Ovary (tissue), 3 donors: ENCODE measurements around the gene MECR.
A peak's percentile ranks its signal among the peaks of the same experiment; 100 is the strongest.

ENCODE experiments used
- POLR2A ChIP-seq: fragments of 450-650 bp; IDR thresholded peaks from one replicate; pipeline ENCODE4 v1.6.1; 2017; ENCODE audit warnings: antibody characterized with exemption, mild to moderate bottlenecking, moderate library complexity
- TF ChIP-seq, protein P1 (sequence below), 3 donors: fragments of 450-650 bp in 2 of 3; fragments of 200-600 bp in 1 of 3; IDR thresholded peaks; one replicate each; pipeline versions ENCODE4 v1.5.1 to v1.8.0; 2016 to 2022; ENCODE audit warnings: antibody characterized with exemption in 3 of 3, mild to moderate bottlenecking in 1 of 3
- donor health status: DM: no; HTN: no; CAD: no.

DNA sequence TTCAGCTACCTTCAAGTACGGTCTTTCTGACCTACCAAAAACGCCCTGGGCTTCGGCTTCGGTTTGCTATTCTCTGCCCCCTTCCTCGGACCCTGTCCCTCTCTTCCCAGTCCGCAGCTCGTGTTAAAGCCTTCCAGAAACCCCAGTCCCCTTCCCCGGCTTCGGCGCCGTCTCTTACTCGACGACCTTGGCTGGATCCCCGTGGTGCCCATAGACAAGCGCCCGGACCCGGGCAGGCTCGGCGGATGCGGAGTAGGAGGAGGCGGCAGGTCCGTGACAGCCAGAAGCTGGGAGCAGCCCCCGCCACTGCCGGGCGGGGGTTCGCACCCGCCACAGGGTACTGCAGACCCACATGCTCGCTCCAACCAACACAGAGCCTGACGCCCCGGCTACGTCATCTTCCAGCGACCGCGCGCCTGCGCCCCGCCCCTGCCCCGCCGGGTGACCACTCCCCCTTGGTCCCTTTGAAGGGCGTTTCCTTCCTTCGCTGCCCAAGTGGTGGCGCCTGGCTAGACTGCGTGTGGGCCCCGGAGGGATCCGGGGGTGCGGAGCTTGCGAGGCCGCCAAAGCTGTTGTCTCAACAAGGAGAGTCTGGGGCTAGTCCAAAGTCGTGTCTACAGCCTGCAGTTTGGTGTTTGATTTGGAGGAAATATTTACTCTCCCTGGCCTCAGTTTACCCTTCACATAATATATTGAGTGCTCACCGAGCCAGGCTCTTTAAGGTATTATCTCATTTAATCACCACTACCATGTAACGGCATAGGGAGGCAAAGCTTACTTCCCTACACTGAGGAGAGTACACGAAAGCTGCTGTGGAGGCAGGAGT lies at the start of gene MECR:
- TF ChIP-seq, protein P1, sequence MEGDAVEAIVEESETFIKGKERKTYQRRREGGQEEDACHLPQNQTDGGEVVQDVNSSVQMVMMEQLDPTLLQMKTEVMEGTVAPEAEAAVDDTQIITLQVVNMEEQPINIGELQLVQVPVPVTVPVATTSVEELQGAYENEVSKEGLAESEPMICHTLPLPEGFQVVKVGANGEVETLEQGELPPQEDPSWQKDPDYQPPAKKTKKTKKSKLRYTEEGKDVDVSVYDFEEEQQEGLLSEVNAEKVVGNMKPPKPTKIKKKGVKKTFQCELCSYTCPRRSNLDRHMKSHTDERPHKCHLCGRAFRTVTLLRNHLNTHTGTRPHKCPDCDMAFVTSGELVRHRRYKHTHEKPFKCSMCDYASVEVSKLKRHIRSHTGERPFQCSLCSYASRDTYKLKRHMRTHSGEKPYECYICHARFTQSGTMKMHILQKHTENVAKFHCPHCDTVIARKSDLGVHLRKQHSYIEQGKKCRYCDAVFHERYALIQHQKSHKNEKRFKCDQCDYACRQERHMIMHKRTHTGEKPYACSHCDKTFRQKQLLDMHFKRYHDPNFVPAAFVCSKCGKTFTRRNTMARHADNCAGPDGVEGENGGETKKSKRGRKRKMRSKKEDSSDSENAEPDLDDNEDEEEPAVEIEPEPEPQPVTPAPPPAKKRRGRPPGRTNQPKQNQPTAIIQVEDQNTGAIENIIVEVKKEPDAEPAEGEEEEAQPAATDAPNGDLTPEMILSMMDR (IDR thresholded peaks at IDR 0.05) = peak in 2 of 3 donors; percentile 12 to 31
- TF ChIP-seq POLR2A = peak; percentile 45
